HepG2 (cell line): ENCODE measurements around the gene NRL. TPM values are rescaled to one million over a fixed set of nuclear protein-coding genes. Genes with fewer than 3 reads are reported as not detected.

Source experiments
- CTCF ChIP-seq: sonication (generic); formaldehyde crosslinking; IDR thresholded peaks from 2 replicates; pipeline ENCODE4 v1.5.0; 2020; ENCODE audit warnings: mild to moderate bottlenecking, missing genetic modification reagents, moderate library complexity
- ELF4 ChIP-seq: sonication (generic); formaldehyde crosslinking; IDR thresholded peaks from 2 replicates; pipeline ENCODE4 v1.5.0; 2020; ENCODE audit warnings: missing genetic modification reagents, mild to moderate bottlenecking, moderate library complexity, borderline replicate concordance
- GABPB1 ChIP-seq: IDR thresholded peaks from 2 replicates; pipeline ENCODE4 v1.6.1; 2016; ENCODE audit warnings: mild to moderate bottlenecking, missing genetic modification reagents, moderate library complexity, missing compliant biosample characterization
- GLI4 ChIP-seq: sonication (generic); formaldehyde crosslinking; IDR thresholded peaks from 2 replicates; pipeline ENCODE4 v1.5.1; 2020; ENCODE audit warnings: missing genetic modification reagents, mild to moderate bottlenecking, moderate library complexity, borderline replicate concordance
- HBP1 ChIP-seq: IDR thresholded peaks from 2 replicates; pipeline ENCODE4 v1.6.1; 2016; ENCODE audit warnings: low read depth, control low read depth
- HIC2 ChIP-seq: sonication (generic); formaldehyde crosslinking; IDR thresholded peaks from 2 replicates; pipeline ENCODE4 v1.9.0; 2022; ENCODE audit warnings: low read depth, missing genetic modification reagents
- MXD1 ChIP-seq: sonication (generic); formaldehyde crosslinking; IDR thresholded peaks from 2 replicates; pipeline ENCODE4 v1.4.0; 2020; ENCODE audit warnings: mild to moderate bottlenecking, missing genetic modification reagents
- MXD3 ChIP-seq: IDR thresholded peaks from 2 replicates; pipeline ENCODE4 v1.6.1; 2016; ENCODE audit warnings: mild to moderate bottlenecking, missing biosample characterization, missing genetic modification reagents
- PATZ1 ChIP-seq: sonication (generic); formaldehyde crosslinking; IDR thresholded peaks from 2 replicates; pipeline ENCODE4 v1.4.0; 2020; ENCODE audit warnings: missing genetic modification reagents
- POLR2A ChIP-seq, 2 experiments: IDR thresholded peaks; 2 replicates each; pipeline ENCODE4 v1.6.1; 2011; ENCODE audit warnings: low read depth in 2 of 2, low read length in 2 of 2, mild to moderate bottlenecking in 1 of 2, moderate library complexity in 1 of 2; ENCODE audit not compliant: insufficient read depth in 1 of 2
- PTBP1 ChIP-seq: fragments of 200-400 bp; formaldehyde crosslinking; IDR thresholded peaks from 2 replicates; pipeline ENCODE4 v1.6.1; 2018; ENCODE audit warnings: low read length, low read depth; ENCODE audit not compliant: poor library complexity, severe bottlenecking
- STAG1 ChIP-seq: sonication (generic); formaldehyde crosslinking; IDR thresholded peaks from 2 replicates; pipeline ENCODE4 v1.4.0; 2020; ENCODE audit warnings: missing genetic modification reagents
- STAT5B ChIP-seq: sonication (generic); formaldehyde crosslinking; IDR thresholded peaks from 2 replicates; pipeline ENCODE4 v1.4.0; 2020; ENCODE audit warnings: missing genetic modification reagents
- ZBTB46 ChIP-seq: sonication (generic); formaldehyde crosslinking; IDR thresholded peaks from 2 replicates; pipeline ENCODE4 v1.4.0; 2020; ENCODE audit warnings: mild to moderate bottlenecking, missing genetic modification reagents, borderline replicate concordance
- ZFP41 ChIP-seq: sonication (generic); formaldehyde crosslinking; IDR thresholded peaks from 2 replicates; pipeline ENCODE4 v1.4.0; 2020; ENCODE audit warnings: mild to moderate bottlenecking, missing genetic modification reagents, borderline replicate concordance
- ZNF543 ChIP-seq: sonication (generic); formaldehyde crosslinking; IDR thresholded peaks from 2 replicates; pipeline ENCODE4 v1.4.0; 2020; ENCODE audit warnings: mild to moderate bottlenecking, missing genetic modification reagents
- ZNF605 ChIP-seq: sonication (generic); formaldehyde crosslinking; IDR thresholded peaks from 2 replicates; pipeline ENCODE4 v1.8.0; 2022; ENCODE audit warnings: mild to moderate bottlenecking, missing genetic modification reagents
- ZNF83 ChIP-seq: sonication (generic); formaldehyde crosslinking; IDR thresholded peaks from 2 replicates; pipeline ENCODE4 v1.4.0; 2020; ENCODE audit warnings: missing genetic modification reagents, mild to moderate bottlenecking, borderline replicate concordance
- polyA plus RNA-seq, 8 experiments: library from polyadenylated mRNA; depleted of rRNA in 3 of 8; stranded (reverse) in 7 of 8; unstranded in 1 of 8; fragments of >200 nt; fragmentation: Illumina TruSeq in 4 of 8; extraction: Trizol in 4 of 8; gene quantifications; 2 replicates each; pipeline versions ENCODE4 v1.2.1 to v1.2.3, GENCODE V29; 2011 to 2016; ENCODE audit warnings: low read depth in 4 of 8, missing spikeins in 1 of 8, mixed read lengths in 1 of 8; ENCODE audit not compliant: insufficient read depth in 1 of 8
- total RNA-seq, 5 experiments: library from RNA; depleted of rRNA; stranded (reverse); fragments of >200 nt; fragmentation: Illumina TruSeq; extraction: Trizol; gene quantifications; 2 replicates each; pipeline ENCODE4 v1.2.3, GENCODE V29; 2016; ENCODE audit warnings: low read depth in 1 of 5

The NRL gene
- total and polyA plus RNA-seq, 2 of the 13 experiments (the other 11 are each of a cell fraction or from before 2014, with no cell fraction given): 2.5 to 4.7 TPM

- TF ChIP-seq ZNF543 (CRISPR knock-in tag) (peak; percentile 72), PTBP1 (no peak), POLR2A (IDR thresholded peaks at IDR 0.05; ENCODE audit: insufficient read depth in 1 of 2, low read depth in 2 of 2, low read length in 2 of 2) (no peak), GABPB1 (CRISPR knock-in tag) (peak; percentile 84), ZNF83 (CRISPR knock-in tag) (peak; percentile 91; the same call in 1 of the 2 replicates), STAT5B (CRISPR knock-in tag) (peak; percentile 78; the same call in 1 of the 2 replicates), ZFP41 (CRISPR knock-in tag) (peak; percentile 63), GLI4 (CRISPR knock-in tag) (peak; percentile 96), MXD1 (CRISPR knock-in tag) (peak; percentile 93), MXD3 (CRISPR knock-in tag) (peak; percentile 81), PATZ1 (CRISPR knock-in tag) (peak; percentile 99), ZNF605 (CRISPR knock-in tag) (no peak; the same call in 1 of the 2 replicates), ZBTB46 (CRISPR knock-in tag) (no peak), ELF4 (CRISPR knock-in tag) (no peak), STAG1 (CRISPR knock-in tag) (peak; percentile 14; the same call in 1 of the 2 replicates), HIC2 (CRISPR knock-in tag) (peak; percentile 75; the same call in 1 of the 2 replicates), HBP1 (CRISPR knock-in tag) (peak; percentile 88), CTCF (CRISPR knock-in tag) (0 out of 2 replicates have a peak, but pooled peaks have one; percentile 7)
Observed at GRCh38 chr14:24051789-24052655, 62.7 kb downstream of the NRL start, which contains the start of gene CARMIL3 (continued).
